Esophagus muscularis mucosa (tissue), 4 donors: ENCODE measurements around the gene FOXN3.

Source experiments
- CTCF ChIP-seq, 3 experiments: fragments of 200-600 bp in 2 of 3; fragments of 450-650 bp in 1 of 3; sonication (generic) in 2 of 3; IDR thresholded peaks; one replicate each; pipeline ENCODE4 v1.5.1; 2017 to 2019; ENCODE audit warnings: antibody characterized with exemption in 3 of 3, mild to moderate bottlenecking in 2 of 3, moderate library complexity in 1 of 3
- EP300 ChIP-seq: sonication (generic); formaldehyde crosslinking; IDR thresholded peaks from one replicate; pipeline ENCODE4 v1.6.1; 2017; ENCODE audit warnings: antibody characterized with exemption
- POLR2A ChIP-seq: fragments of 450-650 bp; IDR thresholded peaks from one replicate; pipeline ENCODE4 v1.6.1; 2017; ENCODE audit warnings: antibody characterized with exemption, moderate library complexity, mild to moderate bottlenecking, low read depth
- POLR2AphosphoS5 ChIP-seq, 2 donors: sonication (generic); formaldehyde crosslinking; IDR thresholded peaks; one replicate each; pipeline ENCODE4 v1.6.1; 2017; ENCODE audit warnings: antibody characterized with exemption in 2 of 2

DNA sequence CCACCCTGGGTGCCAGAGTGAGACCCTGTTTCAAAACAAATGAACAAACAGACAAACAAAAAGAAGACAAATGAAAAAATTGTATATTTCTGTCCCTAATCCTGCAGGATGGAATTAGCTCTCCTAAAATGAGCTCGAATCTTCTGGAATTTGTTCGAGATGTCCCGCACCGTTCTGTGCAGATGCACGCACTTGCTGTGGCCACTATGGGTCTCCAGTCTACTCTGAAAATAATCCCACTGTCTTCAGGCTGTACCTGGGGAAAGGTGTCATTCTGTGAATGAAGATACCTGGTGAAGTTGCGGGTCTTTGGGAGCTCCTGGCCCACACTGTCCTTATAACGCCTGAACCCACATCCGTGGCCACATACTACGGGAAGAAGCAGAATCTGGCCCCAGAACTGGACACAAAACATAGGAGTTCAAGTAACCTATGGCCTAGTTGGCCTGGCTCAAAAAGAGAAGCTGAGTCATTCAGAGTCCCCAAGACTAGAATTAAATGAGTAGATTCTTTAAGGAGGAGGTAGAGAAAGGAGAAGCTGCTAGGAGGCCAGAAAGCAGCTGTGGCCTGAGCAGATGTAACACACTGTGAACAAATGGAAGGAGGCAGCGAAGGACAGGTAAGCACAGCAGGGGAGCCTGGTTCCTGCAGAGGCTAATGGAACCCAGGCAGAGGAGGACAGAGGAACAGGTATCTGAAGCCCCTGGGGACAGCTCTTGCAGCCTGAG lies 108.6 kb downstream of the FOXN3 start:
- TF ChIP-seq EP300, result no peak
- no peak for TF ChIP-seq POLR2AphosphoS5 (IDR thresholded peaks at IDR 0.05)
- TF ChIP-seq CTCF (IDR thresholded peaks at IDR 0.05), result no peak
- no peak for TF ChIP-seq POLR2A
